IgD-negative memory B cell (primary cell): ENCODE measurements around the gene KRTAP12-3. TPM values are rescaled to one million over a fixed set of nuclear protein-coding genes. Genes with fewer than 3 reads are reported as not detected.
"Not testable (repeated sequence)": the region's sequence is repeated elsewhere in the genome, so short reads cannot be mapped to it uniquely, and the experiment has no call there.

Source experiments
- H3K27ac Mint-ChIP-seq, 3 donors: one replicate each; pipeline ENCODE4 v1.8.0; 2020 to 2022; ENCODE audit warnings: mild to moderate bottlenecking in 3 of 3, mixed read lengths in 3 of 3, moderate library complexity in 1 of 3
- H3K27me3 Mint-ChIP-seq: one replicate; pipeline ENCODE4 v1.8.0; 2021; ENCODE audit warnings: mixed read lengths
- H3K36me3 Mint-ChIP-seq: one replicate; pipeline ENCODE4 v1.8.0; 2020; ENCODE audit warnings: mild to moderate bottlenecking, mixed read lengths
- H3K4me1 Mint-ChIP-seq, 3 donors: one replicate each; pipeline ENCODE4 v1.8.0; 2020 to 2022; ENCODE audit warnings: mixed read lengths in 3 of 3, mild to moderate bottlenecking in 1 of 3
- H3K4me3 Mint-ChIP-seq, 4 donors: one replicate each; pipeline ENCODE4 v1.8.0; 2020 to 2022; ENCODE audit warnings: mild to moderate bottlenecking in 4 of 4, mixed read lengths in 4 of 4, moderate library complexity in 3 of 4
- H3K9me3 Mint-ChIP-seq, 3 donors: one replicate each; pipeline ENCODE4 v1.8.0; 2020 to 2021; ENCODE audit warnings: mixed read lengths in 3 of 3, mild to moderate bottlenecking in 1 of 3
- polyA plus RNA-seq: library from polyadenylated mRNA; unstranded; fragments of 300-500 nt; fragmentation: Illumina TruSeq; gene quantifications from one replicate; pipeline ENCODE4 v1.2.3, GENCODE V29; 2021

Gene KRTAP12-3
- polyA plus RNA-seq, 1 donor from 2014 or later = not detected

DNA sequence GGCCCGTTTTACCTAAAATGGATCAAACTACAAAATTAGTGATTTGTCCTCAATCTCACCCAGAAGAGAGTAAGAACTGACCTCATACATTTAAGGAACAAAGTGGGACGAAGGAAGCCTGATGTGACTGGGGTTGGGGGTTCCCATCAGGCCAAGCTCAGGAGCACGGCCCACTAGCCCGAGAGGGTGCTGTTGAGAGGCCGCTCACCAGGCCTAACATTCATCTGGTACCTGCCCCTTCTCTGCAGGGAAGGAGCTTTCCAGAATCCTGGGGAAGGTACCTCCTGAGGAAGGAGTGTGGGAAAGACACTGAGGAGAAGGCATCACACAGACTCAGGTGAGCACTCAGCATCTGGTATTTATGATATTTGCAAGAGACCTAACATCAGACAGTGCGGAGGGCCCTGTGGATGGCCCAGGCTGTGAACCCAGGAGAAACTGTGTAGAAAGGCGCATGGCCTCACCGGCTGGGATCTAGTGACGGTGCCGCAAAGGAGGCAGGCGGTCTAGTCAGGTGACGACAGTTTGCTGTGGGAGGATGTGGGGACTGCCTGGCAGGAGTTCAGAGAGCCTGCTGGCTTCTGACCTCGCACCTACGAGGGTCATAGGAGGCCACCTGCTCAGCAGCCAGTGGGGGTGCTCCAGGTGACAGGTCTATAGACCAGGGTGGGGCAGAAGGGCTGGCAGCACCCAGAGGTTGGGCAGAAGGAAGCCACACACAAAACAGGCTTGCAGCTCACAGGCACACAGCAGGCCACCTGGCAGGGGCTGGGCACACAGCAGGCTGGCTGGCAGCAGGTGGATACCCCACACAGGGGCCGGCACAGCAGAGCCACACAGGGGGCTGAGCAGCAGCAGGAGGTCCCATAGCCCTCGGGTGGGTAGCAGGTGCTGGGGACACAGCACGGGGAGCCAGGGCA, 3.8 kb upstream of the KRTAP12-3 start:
- no peak overlapping the region for H3K4me3 Mint-ChIP-seq
- peaks cover 3 to 22% (median 17%) of the 10 kb centered on the region in 3 donors for H3K9me3 Mint-ChIP-seq
- H3K4me1 Mint-ChIP-seq = peaks cover 8 to 12% (median 10%) of the 10 kb centered on the region in 3 donors
- H3K27me3 Mint-ChIP-seq = peaks cover 31% of the 10 kb centered on the region
- peaks cover 5% of the 10 kb centered on the region for H3K36me3 Mint-ChIP-seq
- no peak overlapping the region for H3K27ac Mint-ChIP-seq

- Mint-ChIP-seq H3K9me3 (peaks cover 3 to 22% (median 17%) of the 10 kb centered on the region in 3 donors), H3K27ac (no peak within 1 kb of the TSS), H3K4me3 (peak within 1 kb of the TSS in 1 of 4 donors; percentile 22), H3K36me3 (peaks cover 5% of the 10 kb centered on the region), H3K4me1 (peaks cover 8 to 12% (median 10%) of the 10 kb centered on the region in 3 donors), H3K27me3 (peaks cover 33% of the 10 kb centered on the region)
These were observed 3.1 kb upstream of the KRTAP12-3 start, which contains the start of gene KRTAP12-4 for GRCh38 chr21:44654576-44655175. KRTAP12-4 (minus strand) TSS chr21:44654659; CDS start chr21:44654614, 45 bp downstream.

GRCh38 chr21:44656868-44657267, 864 bp upstream of the KRTAP12-3 start:
- Mint-ChIP-seq H3K27me3 (peaks cover 20% of the 10 kb centered on the region), H3K27ac (peak overlapping the region in 2 of 3 donors; percentile 61 to 72), H3K4me1 (peaks cover 8 to 12% (median 10%) of the 10 kb centered on the region in 3 donors), H3K9me3 (peaks cover 4 to 24% (median 17%) of the 10 kb centered on the region in 3 donors), H3K36me3 (peaks cover 5% of the 10 kb centered on the region), H3K4me3 (peak overlapping the region in 2 of 4 donors; percentile 3 to 86)

GRCh38 chr21:44658541-44658910, 794 bp downstream of the KRTAP12-3 start:
- peaks cover 20% of the 10 kb centered on the region for H3K27me3 Mint-ChIP-seq
- peaks cover 7 to 25% (median 17%) of the 10 kb centered on the region in 3 donors for H3K9me3 Mint-ChIP-seq
- peak overlapping the region in 1 of 4 donors; percentile 27 for H3K4me3 Mint-ChIP-seq
- H3K36me3 Mint-ChIP-seq = peaks cover 5% of the 10 kb centered on the region
- peaks cover 8 to 12% (median 10%) of the 10 kb centered on the region in 3 donors for H3K4me1 Mint-ChIP-seq
- H3K27ac Mint-ChIP-seq = peak overlapping the region in 1 of 3 donors; percentile 43

- Mint-ChIP-seq H3K27me3 (peaks cover 20% of the 10 kb centered on the region), H3K36me3 (peaks cover 5% of the 10 kb centered on the region), H3K4me1 (peaks cover 8 to 12% (median 10%) of the 10 kb centered on the region in 3 donors), H3K27ac (peak overlapping the region in 1 of 3 donors; percentile 43), H3K9me3 (peaks cover 8 to 23% (median 20%) of the 10 kb centered on the region in 3 donors), H3K4me3 (peak overlapping the region in 1 of 4 donors; percentile 27)
These were observed 1.3 kb downstream of the KRTAP12-3 start for GRCh38 chr21:44658913-44659595.

DNA sequence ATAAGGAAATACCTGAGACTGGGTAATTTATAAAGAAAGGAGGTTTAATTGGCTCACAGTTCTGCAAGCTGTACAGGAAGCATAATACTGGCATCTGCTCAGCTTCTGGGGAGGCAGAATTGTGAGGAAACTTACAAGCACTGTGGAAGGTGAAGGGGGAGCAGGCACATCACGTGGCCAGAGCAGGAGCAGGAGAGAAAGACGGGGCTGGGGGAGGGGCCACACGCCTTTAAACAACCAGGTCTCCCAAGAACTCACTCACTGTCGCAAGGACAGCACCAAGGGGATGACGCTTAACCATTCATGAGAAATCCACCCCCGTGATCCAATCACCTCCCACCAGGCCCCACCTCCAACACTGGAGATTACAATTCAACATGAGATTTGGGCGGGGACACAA, 3.8 kb downstream of the KRTAP12-3 start:
- H3K4me3 Mint-ChIP-seq = peak overlapping the region in 1 of 4 donors; percentile 30
- not testable (repeated sequence) for H3K36me3 Mint-ChIP-seq, H3K27ac Mint-ChIP-seq
- peaks cover 26% of the 10 kb centered on the region for H3K27me3 Mint-ChIP-seq
- H3K9me3 Mint-ChIP-seq = peaks cover 8 to 18% (median 15%) of the 10 kb centered on the region in 3 donors
- peaks cover 8 to 12% (median 10%) of the 10 kb centered on the region in 3 donors for H3K4me1 Mint-ChIP-seq

DNA sequence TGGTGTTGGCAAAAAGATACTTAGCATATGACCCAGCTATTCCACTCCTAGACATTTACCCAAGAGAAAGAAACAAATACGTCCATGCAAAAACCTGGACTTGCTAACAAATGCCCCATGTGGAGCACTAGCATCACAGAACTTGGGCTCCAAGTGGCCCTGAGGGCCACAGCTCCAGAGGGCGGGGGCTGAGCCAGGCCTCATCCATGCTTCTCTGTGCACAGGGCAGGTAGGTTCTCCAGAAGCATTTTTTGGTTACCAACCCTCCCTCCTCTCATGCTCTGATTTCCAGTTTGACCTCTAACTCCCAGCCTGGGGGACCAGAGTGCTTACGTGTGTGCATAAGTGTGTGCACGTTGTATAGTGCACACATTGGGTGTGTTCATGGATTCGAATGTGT, 7.0 kb downstream of the KRTAP12-3 start:
- peaks cover 5 to 13% (median 10%) of the 10 kb centered on the region in 3 donors for H3K9me3 Mint-ChIP-seq
- H3K36me3 Mint-ChIP-seq = no peaks in the 10 kb centered on the region
- H3K27me3 Mint-ChIP-seq = peaks cover 18% of the 10 kb centered on the region
- no peak overlapping the region for H3K4me3 Mint-ChIP-seq
- no peaks in the 10 kb centered on the region for H3K4me1 Mint-ChIP-seq
- H3K27ac Mint-ChIP-seq = no peak overlapping the region

- H3K9me3 Mint-ChIP-seq = peaks cover 4 to 22% (median 14%) of the 10 kb centered on the region in 3 donors
- H3K4me3 Mint-ChIP-seq = no peak within 1 kb of the TSS
- no peaks in the 10 kb centered on the region for H3K4me1 Mint-ChIP-seq
- H3K36me3 Mint-ChIP-seq = peaks cover 1% of the 10 kb centered on the region
- peaks cover 18% of the 10 kb centered on the region for H3K27me3 Mint-ChIP-seq
- H3K27ac Mint-ChIP-seq = no peak within 1 kb of the TSS
These were observed 8.9 kb downstream of the KRTAP12-3 start, which contains the start of gene KRTAP12-2 for GRCh38 chr21:44666401-44667320. KRTAP12-2 (minus strand) TSS chr21:44666927; CDS start chr21:44666886, 41 bp downstream.

GRCh38 chr21:44667612-44668011, 9.9 kb downstream of the KRTAP12-3 start:
- Mint-ChIP-seq H3K36me3 (peaks cover 1% of the 10 kb centered on the region), H3K27ac (no peak overlapping the region), H3K9me3 (peaks cover 2 to 26% (median 16%) of the 10 kb centered on the region in 3 donors), H3K4me3 (no peak overlapping the region), H3K27me3 (peaks cover 18% of the 10 kb centered on the region), H3K4me1 (no peaks in the 10 kb centered on the region)

- Mint-ChIP-seq H3K4me3 (no peak overlapping the region), H3K9me3 (peaks cover 2 to 35% (median 27%) of the 10 kb centered on the region in 3 donors), H3K4me1 (no peaks in the 10 kb centered on the region), H3K27me3 (peaks cover 12% of the 10 kb centered on the region), H3K27ac (peak overlapping the region in 1 of 3 donors; percentile 47), H3K36me3 (peaks cover 4% of the 10 kb centered on the region)
These were observed 13.1 kb downstream of the KRTAP12-3 start for GRCh38 chr21:44670642-44671432.

- no peak overlapping the region for H3K4me3 Mint-ChIP-seq
- H3K27ac Mint-ChIP-seq = peak overlapping the region in 1 of 3 donors; percentile 59
- peaks cover 16% of the 10 kb centered on the region for H3K27me3 Mint-ChIP-seq
- peaks cover 4% of the 10 kb centered on the region for H3K36me3 Mint-ChIP-seq
- H3K9me3 Mint-ChIP-seq = peaks cover 2 to 33% (median 27%) of the 10 kb centered on the region in 3 donors
- no peaks in the 10 kb centered on the region for H3K4me1 Mint-ChIP-seq
These were observed 14.2 kb downstream of the KRTAP12-3 start for GRCh38 chr21:44671911-44672310.

DNA sequence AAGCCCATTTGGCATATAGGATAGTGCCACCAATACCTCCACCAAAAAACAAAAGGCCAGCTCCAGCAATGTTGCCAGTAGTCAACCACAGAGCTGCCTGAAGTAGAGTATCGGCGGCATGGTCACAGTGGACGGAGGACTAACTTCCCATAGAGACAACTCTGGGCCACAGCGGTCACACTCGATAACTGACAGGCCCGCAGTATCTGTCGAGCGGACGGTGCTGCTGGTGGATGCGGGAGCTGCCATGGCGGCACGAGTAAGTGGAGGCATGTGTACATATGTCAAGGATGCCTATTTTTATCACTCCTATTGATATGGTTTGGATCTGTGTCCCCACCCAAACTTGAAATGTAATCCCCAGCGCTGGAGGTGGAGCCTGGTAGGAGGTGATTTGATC, 20.1 kb downstream of the KRTAP12-3 start:
- Mint-ChIP-seq H3K4me3 (no peak overlapping the region), H3K9me3 (peaks cover 3 to 13% (median 13%) of the 10 kb centered on the region in 3 donors), H3K4me1 (no peaks in the 10 kb centered on the region), H3K36me3 (peaks cover 2% of the 10 kb centered on the region), H3K27ac (no peak overlapping the region), H3K27me3 (peaks cover 12% of the 10 kb centered on the region)

- peaks cover 0 to 2% (median 0%) of the 10 kb centered on the region in 3 donors for H3K9me3 Mint-ChIP-seq
- no peak overlapping the region for H3K4me3 Mint-ChIP-seq
- H3K27me3 Mint-ChIP-seq = peaks cover 16% of the 10 kb centered on the region
- H3K4me1 Mint-ChIP-seq = peaks cover 0 to 2% (median 0%) of the 10 kb centered on the region in 3 donors
- H3K36me3 Mint-ChIP-seq = no peaks in the 10 kb centered on the region
- H3K27ac Mint-ChIP-seq = no peak overlapping the region
These were observed 23.4 kb downstream of the KRTAP12-3 start for GRCh38 chr21:44681152-44681551.
